HepG2 (cell line): ENCODE data around the gene NLRC4. TPM values are rescaled to one million over a fixed set of nuclear protein-coding genes. Genes with fewer than 3 reads are reported as not detected.

Source experiments
- ATAC-seq: fragments of 200-7000 bp; cut with Tn5 transposase; 3 replicates; pipeline ENCODE4 v1.9.1; 2020; ENCODE audit warnings: mild to moderate bottlenecking, moderate library complexity
- BruUV-seq: library from RNA; stranded (reverse); fragments of 400-500 nt; replicated peaks from 2 replicates; lab custom pipeline; 2021; lab: Mats Ljungman, UMichigan
- CTCF ChIA-PET: fragments of 300-600 bp; formaldehyde crosslinking; extraction: SDS; loops from one replicate; lab custom pipeline; 2021; ENCODE audit warnings: low total read pairs, inconsistent platforms, low intra/inter-chr PET ratio; lab: Yijun Ruan, JAX
- POLR2A ChIA-PET: fragments of 350-600 bp; sonication (Branson Sonifier 250); formaldehyde crosslinking; loops from one replicate; lab custom pipeline; 2020; ENCODE audit warnings: antibody characterized with exemption, inconsistent platforms; lab: Yijun Ruan, JAX
- DNase-seq: peaks from one replicate; pipeline ENCODE4 v3.0.0-alpha.2; 2015; ENCODE audit warnings: low spot score
- FAIRE-seq: peaks from 3 replicates; lab custom pipeline; 2011; peaks lifted over from hg19 to GRCh38; lab: Jason Lieb, UNC
- H2AFZ ChIP-seq: one replicate; pipeline ENCODE4 v1.6.1; 2011; ENCODE audit warnings: low read length, inconsistent platforms
- H3K27ac ChIP-seq: fragments of 300-600 bp; 3 replicates; pipeline ENCODE4 v1.8.0; 2011; ENCODE audit warnings: mixed run types, mild to moderate bottlenecking, mixed read lengths, low read length, inconsistent platforms; ENCODE audit not compliant: insufficient read depth; ENCODE audit errors: extremely low read length
- H3K27me3 ChIP-seq, 2 experiments: fragments of 200-600 bp in 1 of 2; 2 replicates in 1 of 2; 3 replicates in 1 of 2; pipeline versions ENCODE4 v1.6.0 to v1.8.0; 2011; ENCODE audit warnings: low read length in 2 of 2, mild to moderate bottlenecking in 2 of 2, moderate library complexity in 2 of 2, inconsistent platforms in 1 of 2; ENCODE audit not compliant: insufficient read depth in 2 of 2, control insufficient read depth in 1 of 2
- H3K36me3 ChIP-seq, 2 experiments: fragments of 200-600 bp in 1 of 2; replicated peaks in 1 of 2; 2 replicates in 1 of 2; 3 replicates in 1 of 2; pipeline versions ENCODE4 v1.5.1 to v1.8.0; 2011; ENCODE audit warnings: low read length in 2 of 2, inconsistent platforms in 1 of 2; ENCODE audit not compliant: insufficient read depth in 2 of 2, control insufficient read depth in 1 of 2
- H3K4me1 ChIP-seq: 2 replicates; pipeline ENCODE4 v1.5.1; 2012; ENCODE audit warnings: low read length, inconsistent platforms; ENCODE audit not compliant: insufficient read depth
- H3K4me2 ChIP-seq: 2 replicates; pipeline ENCODE4 v1.6.0; 2011; ENCODE audit warnings: low read depth, low read length, inconsistent platforms
- H3K4me3 ChIP-seq, 3 experiments: fragments of 200-600 bp in 1 of 3; sonication (generic), shearing (Covaris generic) in 1 of 3; replicated peaks in 1 of 3; 2 replicates each; pipeline ENCODE4 v1.5.1; 2011 to 2016; ENCODE audit warnings: low read length in 3 of 3, inconsistent platforms in 2 of 3, low read depth in 2 of 3, mild to moderate bottlenecking in 2 of 3, control low read depth in 1 of 3, mixed read lengths in 1 of 3; ENCODE audit not compliant: insufficient read depth in 1 of 3
- H3K79me2 ChIP-seq: one replicate; pipeline ENCODE4 v1.6.1; 2011; ENCODE audit warnings: low read length, inconsistent platforms; ENCODE audit not compliant: insufficient read depth
- H3K9ac ChIP-seq: 2 replicates; pipeline ENCODE4 v1.6.0; 2011; ENCODE audit warnings: mild to moderate bottlenecking, low read depth, low read length, inconsistent platforms; ENCODE audit not compliant: insufficient read depth
- H3K9me3 ChIP-seq: 2 replicates; pipeline ENCODE4 v1.5.1; 2012; ENCODE audit warnings: mild to moderate bottlenecking, low read length
- H4K20me1 ChIP-seq: 2 replicates; pipeline ENCODE4 v1.6.0; 2011; ENCODE audit warnings: inconsistent platforms, mild to moderate bottlenecking, low read length, moderate library complexity; ENCODE audit not compliant: insufficient read depth
- ELF3 ChIP-seq: IDR thresholded peaks from 2 replicates; pipeline ENCODE4 v1.6.1; 2016; ENCODE audit warnings: missing genetic modification reagents, missing compliant biosample characterization
- RFX5 ChIP-seq: IDR thresholded peaks from 2 replicates; pipeline ENCODE4 v1.6.1; 2011; ENCODE audit warnings: low read depth, low read length, improper control_type of control experiment
- RNF2 ChIP-seq: fragments of 450-650 bp; conservative IDR thresholded peaks from 2 replicates; pipeline ENCODE4 v1.6.1; 2016; ENCODE audit warnings: low read depth
- ZBTB20 ChIP-seq: sonication (generic); formaldehyde crosslinking; IDR thresholded peaks from 2 replicates; pipeline ENCODE4 v1.8.1; 2023; ENCODE audit warnings: missing genetic modification reagents, low read depth, mild to moderate bottlenecking, borderline replicate concordance
- ZMAT3 ChIP-seq: sonication (generic); formaldehyde crosslinking; conservative IDR thresholded peaks from 2 replicates; pipeline ENCODE4 v1.7.0; 2021; ENCODE audit warnings: missing genetic modification reagents
- ZNF12 ChIP-seq: sonication (generic); formaldehyde crosslinking; IDR thresholded peaks from 2 replicates; pipeline ENCODE4 v1.5.0; 2020; ENCODE audit warnings: missing genetic modification reagents
- ZNF7 ChIP-seq: IDR thresholded peaks from 2 replicates; pipeline ENCODE4 v1.6.1; 2016; ENCODE audit warnings: missing biosample characterization, missing genetic modification reagents
- ZNF777 ChIP-seq: sonication (generic); formaldehyde crosslinking; IDR thresholded peaks from 2 replicates; pipeline ENCODE4 v1.4.0; 2020; ENCODE audit warnings: missing genetic modification reagents
- WGBS: methylation state at CpG from one replicate; pipeline ENCODE4 v1.1.6; 2017; ENCODE audit warnings: low lambda C conversion rate; 5-methylcytosine and 5-hydroxymethylcytosine counted together
- in situ Hi-C: cut with HindIII; loops from 2 replicates; pipeline ENCODE4 v1.10.0; 2017; ENCODE audit warnings: low pct_unique_long_range_greater_than_20kb; ENCODE audit not compliant: extremely low pct_ligation_motif_present
- intact Hi-C: fragments of 100-400 bp; cut with micrococcal nuclease; formaldehyde crosslinking; loops from one replicate; pipeline ENCODE4 v1.10.0; 2022; ENCODE audit not compliant: unreplicated experiment
- polyA plus RNA-seq, 8 experiments: library from polyadenylated mRNA; depleted of rRNA in 3 of 8; stranded (reverse) in 7 of 8; unstranded in 1 of 8; fragments of >200 nt; fragmentation: Illumina TruSeq in 4 of 8; extraction: Trizol in 4 of 8; gene quantifications; 2 replicates each; pipeline versions ENCODE4 v1.2.1 to v1.2.3, GENCODE V29; 2011 to 2016; ENCODE audit warnings: low read depth in 4 of 8, missing spikeins in 1 of 8, mixed read lengths in 1 of 8; ENCODE audit not compliant: insufficient read depth in 1 of 8
- total RNA-seq, 5 experiments: library from RNA; depleted of rRNA; stranded (reverse); fragments of >200 nt; fragmentation: Illumina TruSeq; extraction: Trizol; gene quantifications; 2 replicates each; pipeline ENCODE4 v1.2.3, GENCODE V29; 2016; ENCODE audit warnings: low read depth in 1 of 5

NLRC4 gene
- total and polyA plus RNA-seq, 2 of the 13 experiments (the other 11 are each of a cell fraction or from before 2014, with no cell fraction given): 0.15 to 0.29 TPM

DNA sequence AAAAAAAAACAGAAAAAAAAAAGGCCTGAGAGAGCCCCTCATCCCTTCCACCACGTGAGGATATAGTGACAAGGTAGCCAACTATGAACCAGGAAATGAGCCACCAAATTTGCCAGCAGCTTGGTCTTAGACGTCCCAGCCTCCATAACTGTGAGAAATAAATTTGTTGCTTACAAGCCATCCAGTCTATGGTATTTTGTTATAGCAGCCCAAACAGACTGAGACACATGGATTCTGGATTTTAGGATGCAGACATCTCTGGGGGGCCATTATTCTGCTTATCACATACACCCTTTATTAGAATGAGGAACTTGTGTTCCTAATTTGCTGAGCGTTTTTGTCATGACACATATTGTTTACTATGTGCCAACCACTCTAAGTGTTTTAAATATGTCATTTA, 7.6 kb upstream of the NLRC4 start:
- BruUV-seq: no TSS peak
- no peak overlapping the region for H2AFZ ChIP-seq
- TF ChIP-seq ZNF777 (no peak), ZNF12 (peak; percentile 94), ZNF7 (CRISPR knock-in tag) (no peak), ZBTB20 (CRISPR knock-in tag) (no peak), ELF3 (peak; percentile 48; the same call in 1 of the 2 replicates)
- TF ChIP-seq, all 625 proteins: peak for 2
- in situ Hi-C loops (no loop called here), intact Hi-C loops (no loop called here)
- no peaks in the 10 kb centered on the region; a peak in 1 of 5 replicates for H3K27me3 ChIP-seq
- ChIA-PET POLR2A (no interaction called here), CTCF (no interaction called here)
- H3K27ac ChIP-seq: no peak overlapping the region
- 0 out of 2 replicates have a peak overlapping the region, but pooled peaks have one; percentile 5 for H3K4me2 ChIP-seq
- no peaks in the 10 kb centered on the region for H4K20me1 ChIP-seq
- DNase-seq (no peak), FAIRE-seq (no peak), ATAC-seq (no peak)
- no peak overlapping the region for H3K9ac ChIP-seq
- H3K79me2 ChIP-seq: no peaks in the 10 kb centered on the region
- WGBS: 9% methylated on average over 3 of the region's 3 CpGs
- H3K36me3 ChIP-seq: no peaks in the 10 kb centered on the region
- H3K4me1 ChIP-seq: peaks cover 51% of the 10 kb centered on the region
- no peak overlapping the region for H3K4me3 ChIP-seq
- no peaks in the 10 kb centered on the region for H3K9me3 ChIP-seq

DNA sequence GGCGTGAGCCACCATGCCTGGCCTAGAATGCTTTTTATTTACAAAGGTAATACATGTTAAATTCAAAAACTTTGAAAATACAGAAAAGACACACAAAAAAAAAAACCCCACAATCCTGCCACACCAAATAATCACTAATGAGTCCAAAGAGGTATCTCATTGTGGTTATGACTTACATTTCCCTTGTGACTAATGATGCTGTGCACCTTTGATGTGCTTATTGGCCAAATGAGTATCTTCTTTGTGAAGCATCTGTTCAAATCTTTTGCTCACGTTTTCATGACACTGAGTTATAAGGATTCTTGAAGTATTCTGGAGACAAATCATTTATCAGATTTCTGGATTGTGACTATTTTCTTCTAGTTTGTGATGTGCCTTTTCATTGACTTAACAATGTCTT, 6.4 kb upstream of the NLRC4 start:
- Histone ChIP-seq H3K9me3 (no peaks in the 10 kb centered on the region), H3K4me1 (peaks cover 38% of the 10 kb centered on the region), H3K27me3 (no peaks in the 10 kb centered on the region), H3K36me3 (no peaks in the 10 kb centered on the region), H3K4me3 (no peak overlapping the region), H3K27ac (no peak overlapping the region), H3K79me2 (no peaks in the 10 kb centered on the region), H3K9ac (no peak overlapping the region), H2AFZ (no peak overlapping the region), H4K20me1 (no peaks in the 10 kb centered on the region), H3K4me2 (no peak overlapping the region)
- 15% methylated on average over 2 of the region's 2 CpGs for WGBS
- ChIA-PET CTCF (no interaction called here), POLR2A (no interaction called here)
- no peak for ATAC-seq
- TF ChIP-seq RFX5: peak; percentile 41; the same call in 1 of the 2 replicates
- TF ChIP-seq RNF2: no peak
- TF ChIP-seq ZMAT3 (CRISPR knock-in tag): no peak
- no TSS peak for BruUV-seq
- FAIRE-seq: no peak
- in situ Hi-C loops (no loop called here), intact Hi-C loops (no loop called here)
- no peak for DNase-seq
